Measurements from ENCODE around the gene CFC1B. TPM values are rescaled to one million over a fixed set of nuclear protein-coding genes. Genes with fewer than 3 reads are reported as not detected.
"Not testable (repeated sequence)": the region's sequence is repeated elsewhere in the genome, so short reads cannot be mapped to it uniquely, and the experiment has no call there.

The CFC1B gene
- total RNA-seq, 1 donor from 2014 or later, result not detected

GRCh38 chr2:130576209-130576784, 55.3 kb downstream of the CFC1B start:
- DNase-seq; H3K27ac Mint-ChIP-seq; H3K9me3 Mint-ChIP-seq; H3K27me3 Mint-ChIP-seq; ATAC-seq (ENCODE audit: low read depth); H3K4me3 Mint-ChIP-seq; H3K4me1 Mint-ChIP-seq; H3K36me3 Mint-ChIP-seq (ENCODE audit: low read depth); intact Hi-C loops (cut with micrococcal nuclease); CTCF ChIA-PET; POLR2A ChIA-PET: not testable (repeated sequence)

- CTCF ChIA-PET; H3K4me1 Mint-ChIP-seq; H3K27ac Mint-ChIP-seq; H3K27me3 Mint-ChIP-seq; H3K36me3 Mint-ChIP-seq (ENCODE audit: low read depth); POLR2A ChIA-PET; ATAC-seq (ENCODE audit: low read depth); DNase-seq; H3K4me3 Mint-ChIP-seq; intact Hi-C loops (cut with micrococcal nuclease); H3K9me3 Mint-ChIP-seq: not testable (repeated sequence)
Observed at GRCh38 chr2:130577559-130577958, 56.5 kb downstream of the CFC1B start.

Other genes starting within 250 kb of the CFC1B start
- gene IMP4, start 178.3 kb upstream of the CFC1B start, total RNA-seq, result 121 and 140 TPM in 2 replicates
- gene PTPN18, start 165.2 kb upstream of the CFC1B start, total RNA-seq, result 77.7 and 79.2 TPM in 2 replicates
- gene POTEI, start 11.9 kb upstream of the CFC1B start, total RNA-seq, result not detected in 2 replicates
- not detected in 2 replicates for gene CFC1, start 78.4 kb downstream of the CFC1B start, total RNA-seq
- not detected in 2 replicates for gene POTEJ, start 90.2 kb downstream of the CFC1B start, total RNA-seq
- gene GPR148, start 207.8 kb downstream of the CFC1B start, total RNA-seq, result not detected in 2 replicates
- gene AMER3, start 234.3 kb downstream of the CFC1B start, total RNA-seq, result not detected in 2 replicates

Data from activated B cell treated with CpG ODN at 0.5 μM for 24 hours (primary cell).